HG03066 (cell line): Measurements from ENCODE around the gene ZNF177.
"Not testable (repeated sequence)": the region's sequence is repeated elsewhere in the genome, so short reads cannot be mapped to it uniquely, and the experiment has no call there.

ENCODE experiments used
- ATAC-seq: cut with Tn5 transposase; IDR thresholded peaks from one replicate; pipeline ENCODE4 v1.9.1; 2021; ENCODE audit warnings: low read depth; ENCODE audit not compliant: unreplicated experiment

The ZNF177 gene

DNA sequence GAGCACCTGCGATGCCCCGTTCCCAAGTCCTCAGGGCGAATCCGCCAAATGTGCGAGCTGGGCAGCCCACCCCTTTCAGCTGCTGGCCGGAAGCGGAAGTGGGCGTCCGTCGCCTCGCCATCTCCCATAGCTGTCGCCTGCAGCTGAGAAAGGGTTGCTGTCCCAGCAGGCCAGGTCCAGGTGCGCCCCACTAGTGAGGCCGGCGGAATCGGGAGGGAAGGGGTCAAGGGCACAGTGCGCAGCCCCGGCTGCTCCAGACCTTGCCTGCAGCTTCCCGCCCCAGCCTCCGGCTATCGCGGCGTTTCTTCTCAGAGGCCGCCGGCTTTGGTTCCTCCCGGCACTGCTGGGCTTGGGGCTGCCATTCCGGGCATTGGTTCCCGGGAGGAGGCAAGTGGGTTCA, at the start of gene ZNF177:
Gene ZNF177, plus strand, starts transcription at position 109 of the 400 bp plus-strand sequence. CDS start 15,299 bp downstream, outside the sequence.
- ATAC-seq: no peak

DNA sequence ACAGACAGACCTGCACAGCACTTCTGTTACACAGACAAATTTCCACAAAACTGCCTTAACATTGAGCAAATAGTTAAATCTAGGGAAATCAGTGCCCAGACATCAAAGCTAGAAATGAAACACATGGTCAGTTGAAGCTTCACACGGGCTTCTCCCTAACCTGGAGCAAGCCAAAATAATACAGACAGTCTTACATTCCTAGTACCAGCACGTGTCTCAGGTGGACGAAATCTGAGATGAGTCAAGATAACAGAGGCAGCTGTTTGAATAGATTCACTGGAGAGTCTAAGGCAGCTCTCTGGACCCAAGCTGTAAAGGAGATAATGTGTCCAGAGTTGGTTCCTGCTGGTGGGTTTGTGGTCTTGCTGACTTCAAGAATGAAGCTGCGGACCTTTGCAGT, 49.1 kb upstream of the ZNF177 start:
- no peak for ATAC-seq

DNA sequence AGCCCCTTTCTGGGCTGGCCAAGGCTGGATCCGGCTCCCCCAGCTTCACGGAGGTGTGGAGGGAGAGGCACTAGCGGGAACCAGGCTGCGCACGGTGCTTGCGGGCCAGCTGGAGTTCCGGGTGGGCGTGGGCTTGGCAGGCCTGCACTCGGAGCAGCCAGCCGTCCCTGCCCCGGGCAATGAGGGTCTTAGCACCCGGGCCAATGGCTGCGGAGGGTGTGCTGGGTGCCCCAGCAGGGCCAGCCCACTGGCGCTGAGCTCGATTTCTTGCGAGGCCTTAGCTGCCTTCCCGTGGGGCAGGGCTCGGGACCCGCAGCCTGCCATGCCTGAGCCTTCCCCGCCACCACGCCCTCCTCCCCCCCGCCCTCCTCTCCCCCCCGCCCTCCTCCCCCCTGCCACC, 41.5 kb upstream of the ZNF177 start:
- no peak for ATAC-seq

DNA sequence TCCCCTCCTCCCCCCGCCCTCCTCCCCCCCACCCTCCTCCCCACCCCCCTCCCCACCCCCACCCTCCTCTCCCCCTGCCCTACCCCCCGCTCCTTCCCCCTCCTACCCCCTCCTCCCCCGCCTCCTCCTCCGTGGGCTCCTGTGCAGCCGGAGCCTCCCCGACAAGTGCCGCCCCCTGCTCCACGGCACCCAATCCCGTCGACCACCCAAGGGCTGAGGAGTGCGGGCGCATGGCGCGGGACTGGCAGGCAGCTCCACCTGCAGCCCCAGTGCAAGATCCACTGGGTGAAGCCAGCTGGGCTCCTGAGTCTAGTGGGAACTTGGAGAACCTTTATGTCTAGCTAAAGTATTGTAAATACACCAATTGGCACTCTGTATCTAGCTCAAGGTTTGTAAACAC, 41.1 kb upstream of the ZNF177 start:
- not testable (repeated sequence) for ATAC-seq

DNA sequence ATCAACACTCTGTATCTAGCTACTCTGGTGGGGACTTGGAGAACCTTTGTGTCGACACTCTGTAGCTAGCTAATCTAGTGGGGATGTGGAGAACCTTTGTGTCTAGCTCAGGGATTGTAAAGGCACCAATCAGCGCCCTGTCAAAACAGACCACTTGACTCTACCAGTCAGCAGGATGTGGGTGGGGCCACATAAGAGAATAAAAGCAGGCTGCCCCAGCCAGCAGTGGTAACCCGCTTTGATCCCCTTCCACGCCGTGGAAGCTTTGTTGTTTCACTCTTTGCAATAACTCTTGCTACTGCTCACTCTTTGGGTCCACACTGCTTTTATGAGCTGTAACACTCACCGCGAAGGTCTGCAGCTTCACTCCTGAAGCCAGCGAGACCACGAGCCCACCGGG, 40.6 kb upstream of the ZNF177 start:
- not testable (repeated sequence) for ATAC-seq

DNA sequence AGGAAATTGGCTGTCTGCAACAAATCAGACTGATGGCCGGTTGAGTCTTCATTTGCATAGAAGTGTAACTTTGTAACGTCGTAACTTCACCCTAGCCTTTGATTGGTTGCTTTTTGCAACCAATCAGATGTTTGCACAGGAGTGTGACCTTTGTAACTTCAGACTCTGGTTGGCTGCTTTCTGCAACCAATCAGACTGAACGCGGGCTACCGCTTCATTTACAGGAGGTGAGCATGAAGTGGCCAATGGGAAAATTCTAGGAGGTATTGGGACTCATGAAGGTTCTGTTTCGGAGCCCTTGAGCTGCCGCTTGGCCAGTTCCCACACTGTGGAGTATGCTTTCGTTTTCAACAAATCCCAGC, 39.3 kb upstream of the ZNF177 start:
- peak; percentile 35 for ATAC-seq

DNA sequence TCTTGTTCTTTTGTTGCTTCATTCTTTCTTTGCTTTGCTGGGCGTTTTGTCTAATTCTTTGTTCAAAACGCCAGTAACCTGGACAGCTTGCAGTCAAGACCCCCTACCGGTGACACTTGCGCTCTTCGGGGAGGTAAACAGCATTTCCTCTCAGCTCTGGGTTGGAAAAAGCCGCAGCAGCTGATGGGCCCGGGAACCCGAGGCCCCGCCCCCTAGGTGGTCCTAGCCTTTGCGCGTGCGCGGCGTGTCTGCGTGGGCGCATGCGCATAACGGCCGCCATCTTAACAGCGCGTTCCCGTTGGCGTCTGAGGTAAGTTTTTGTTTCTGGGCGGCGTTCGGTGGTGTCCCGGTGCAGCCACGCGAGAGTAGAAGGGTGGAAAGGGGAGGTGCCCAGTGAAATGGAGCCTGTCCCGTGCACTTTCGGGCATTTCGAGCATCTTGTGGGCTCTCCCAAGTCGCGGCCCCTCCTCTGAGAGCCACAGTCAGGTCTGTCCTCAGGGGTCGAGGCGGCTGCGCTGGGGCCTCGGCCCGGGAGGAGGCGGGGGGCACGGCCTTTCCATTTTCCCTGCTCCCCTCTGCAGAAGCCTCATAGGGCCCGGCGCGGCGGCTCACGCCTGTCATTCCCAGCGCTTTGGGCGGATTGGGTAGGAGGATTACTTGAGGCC, 38.8 kb upstream of the ZNF177 start, which contains the start of gene ZNF559:
Gene ZNF559, plus strand, starts transcription at position 261 of the 665 bp plus-strand sequence. CDS start 14,371 bp downstream, outside the sequence.
- ATAC-seq: peak; percentile 89

DNA sequence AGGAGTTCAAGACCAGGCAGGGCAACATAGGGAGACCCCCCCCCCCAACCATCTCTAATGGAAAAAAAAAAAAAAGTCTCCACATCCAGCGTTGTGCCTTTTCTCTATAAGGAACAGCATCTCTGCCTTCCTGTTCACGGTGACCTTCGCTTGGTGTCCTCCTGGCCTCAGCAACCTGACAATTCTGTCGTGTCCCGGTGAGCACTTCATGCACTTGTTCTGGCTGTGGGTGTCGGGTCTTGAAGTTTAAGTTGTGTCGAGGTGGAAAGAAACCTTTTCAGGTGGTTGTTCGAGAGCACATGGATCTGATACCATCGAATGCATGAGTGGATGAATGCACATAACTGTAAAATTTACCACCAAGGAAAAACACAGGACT, 38.2 kb upstream of the ZNF177 start:
- ATAC-seq: no peak

DNA sequence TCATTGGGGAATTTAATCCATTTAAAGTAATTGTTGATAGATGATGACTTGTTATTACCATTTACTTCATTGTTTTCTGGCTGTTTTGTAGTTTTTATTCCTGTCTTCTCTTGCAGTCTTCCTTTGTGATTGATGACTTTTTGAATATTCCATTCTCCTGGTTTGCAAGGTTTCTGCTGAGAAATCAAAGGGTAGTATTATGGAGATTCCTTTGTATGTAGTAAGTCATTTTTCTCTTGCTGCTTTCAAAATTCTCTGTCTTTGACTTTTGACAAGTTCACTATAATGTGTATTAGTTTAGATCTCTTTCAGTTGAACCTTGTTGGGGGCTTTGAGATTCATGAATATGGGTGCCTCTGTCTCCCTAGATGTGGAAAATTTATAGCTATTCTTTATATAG, 32.8 kb upstream of the ZNF177 start:
- no peak for ATAC-seq

DNA sequence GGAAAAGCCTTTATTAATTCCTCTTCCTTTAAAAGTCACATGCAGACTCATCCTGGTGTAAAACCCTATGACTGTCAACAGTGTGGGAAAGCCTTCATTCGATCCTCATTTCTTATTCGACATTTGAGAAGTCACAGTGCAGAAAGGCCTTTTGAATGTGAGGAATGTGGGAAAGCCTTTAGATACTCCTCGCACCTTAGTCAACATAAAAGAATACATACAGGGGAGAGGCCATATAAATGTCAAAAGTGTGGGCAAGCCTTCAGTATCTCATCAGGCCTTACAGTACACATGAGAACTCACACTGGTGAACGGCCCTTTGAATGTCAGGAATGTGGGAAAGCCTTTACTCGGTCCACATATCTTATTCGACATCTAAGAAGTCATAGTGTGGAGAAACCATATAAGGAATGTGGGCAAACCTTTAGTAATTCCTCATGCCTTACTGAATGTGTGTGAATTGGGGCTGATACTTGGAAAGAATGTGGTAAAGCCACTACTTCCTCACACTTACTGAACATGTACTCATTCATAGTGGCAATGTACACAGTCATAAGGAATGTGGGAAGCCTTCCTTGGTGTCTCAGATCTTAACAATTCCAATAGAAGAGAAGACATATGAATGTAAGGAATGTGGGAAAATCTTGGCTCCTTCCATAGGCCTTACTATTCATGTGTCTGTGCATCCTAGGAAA, 20.1 kb upstream of the ZNF177 start:
- ATAC-seq: no peak

DNA sequence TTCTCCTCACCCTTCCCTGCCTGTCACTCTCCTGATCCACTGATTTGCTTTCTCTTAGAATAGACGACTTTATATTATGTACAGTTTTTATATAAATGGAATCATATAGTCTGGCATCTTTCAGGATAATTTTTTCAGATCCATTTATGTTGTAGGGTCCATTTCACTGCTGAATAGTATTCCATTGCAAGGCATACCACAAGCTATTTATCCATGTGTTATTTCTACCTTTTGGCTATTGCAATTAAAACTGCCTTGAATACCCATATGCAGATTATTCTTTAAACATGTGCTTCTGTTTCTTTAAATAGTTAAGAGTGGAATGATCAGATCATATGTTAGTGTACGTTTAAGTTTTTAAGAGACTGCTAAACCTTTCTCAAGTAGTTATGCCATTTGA, 17.8 kb upstream of the ZNF177 start:
- ATAC-seq: no peak

DNA sequence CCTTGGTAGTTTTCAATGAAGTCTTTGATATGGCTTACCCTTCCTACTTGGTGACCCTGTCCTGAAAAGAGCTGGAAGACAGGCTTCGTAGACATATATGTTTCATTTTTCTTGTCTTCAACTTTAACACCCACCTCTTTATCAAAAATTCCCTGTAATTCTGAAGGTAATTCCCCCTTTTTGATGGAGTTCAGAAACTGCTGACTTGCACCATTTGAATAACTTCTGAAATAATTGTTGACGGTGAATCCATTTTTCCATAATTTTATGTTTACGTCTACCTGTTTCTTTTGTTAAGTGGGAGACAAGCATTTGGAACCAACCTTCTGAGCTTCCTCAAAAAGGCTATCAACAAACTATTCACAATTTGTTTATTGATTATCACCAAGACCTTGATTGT, 14.6 kb upstream of the ZNF177 start:
- ATAC-seq: no peak

DNA sequence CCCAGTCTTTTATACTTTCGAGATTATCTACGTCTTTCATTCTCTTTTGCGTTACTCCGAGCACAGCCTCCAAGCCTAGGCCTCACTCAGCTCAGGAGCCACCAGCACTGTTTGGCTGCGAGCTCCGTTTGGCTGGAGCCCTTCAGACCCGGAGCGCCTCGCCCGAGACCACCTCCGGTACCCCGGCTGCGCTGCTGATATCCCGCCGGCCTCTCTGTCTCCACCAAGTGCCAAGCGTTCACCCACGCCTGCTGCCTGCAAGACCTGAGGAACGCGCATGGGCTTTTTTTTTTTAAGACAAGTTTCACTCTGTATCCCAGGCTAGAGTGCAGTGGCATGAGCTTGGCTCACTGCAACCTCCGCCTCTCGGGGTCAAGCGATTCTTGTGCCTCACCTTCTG, 14.1 kb upstream of the ZNF177 start:
- ATAC-seq: no peak

DNA sequence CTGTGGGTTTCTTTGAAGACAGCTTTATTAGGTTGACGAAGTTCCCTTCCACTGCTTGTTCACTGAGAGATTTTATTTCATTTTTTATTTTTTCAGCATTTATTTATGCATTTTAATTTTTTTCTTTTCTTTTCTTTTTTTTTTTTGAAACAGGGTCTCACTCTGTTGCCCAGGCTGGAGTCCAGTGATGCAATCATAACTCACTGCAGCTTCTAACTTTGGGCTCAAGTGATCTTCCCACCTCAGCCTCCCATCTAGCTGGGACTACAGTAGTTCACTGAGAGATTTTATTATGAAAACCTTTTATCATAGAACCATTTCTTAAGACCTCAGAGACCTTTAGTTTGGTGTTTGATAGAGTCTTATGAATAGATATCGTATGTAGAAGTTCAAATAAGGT, 10.3 kb upstream of the ZNF177 start:
- no peak for ATAC-seq

DNA sequence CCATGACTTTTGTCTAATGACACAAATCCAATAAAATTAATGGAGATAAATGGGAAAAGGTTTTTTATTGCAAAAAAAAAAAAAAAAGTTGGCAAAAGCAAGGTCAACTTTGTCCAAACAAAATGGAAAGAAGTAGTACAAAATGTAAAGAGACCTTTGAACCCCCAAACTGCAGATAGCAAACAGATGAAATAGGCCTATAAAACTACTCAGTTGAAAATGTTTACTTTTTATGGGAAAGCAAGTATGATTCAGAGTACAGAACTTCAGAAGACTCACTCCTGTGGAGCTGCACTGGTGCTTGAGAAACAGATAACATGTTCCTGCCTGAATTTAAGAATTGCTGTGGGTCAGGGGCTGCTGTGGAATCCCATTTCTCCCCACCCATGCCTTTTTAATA, 9.8 kb upstream of the ZNF177 start:
- ATAC-seq: no peak

DNA sequence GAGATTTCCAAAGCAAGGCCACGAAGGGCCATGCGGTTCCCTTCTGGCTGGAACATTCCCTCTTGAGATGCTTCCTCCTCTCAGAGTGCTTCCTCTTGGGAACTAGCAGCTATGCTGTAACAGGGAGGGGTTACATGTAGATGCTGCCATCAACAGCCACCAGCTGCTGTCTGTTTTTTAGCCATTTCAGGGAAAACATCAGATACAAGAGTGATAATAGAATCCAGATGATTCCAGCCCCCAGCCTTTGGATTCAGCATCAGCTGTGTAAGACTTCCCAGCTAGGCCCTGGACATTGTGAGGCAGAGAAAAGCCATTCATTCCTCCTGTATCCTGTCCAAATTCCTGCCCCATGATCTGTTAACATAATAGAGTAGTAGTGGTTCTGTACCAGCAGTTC, 8.2 kb upstream of the ZNF177 start:
- ATAC-seq: no peak

DNA sequence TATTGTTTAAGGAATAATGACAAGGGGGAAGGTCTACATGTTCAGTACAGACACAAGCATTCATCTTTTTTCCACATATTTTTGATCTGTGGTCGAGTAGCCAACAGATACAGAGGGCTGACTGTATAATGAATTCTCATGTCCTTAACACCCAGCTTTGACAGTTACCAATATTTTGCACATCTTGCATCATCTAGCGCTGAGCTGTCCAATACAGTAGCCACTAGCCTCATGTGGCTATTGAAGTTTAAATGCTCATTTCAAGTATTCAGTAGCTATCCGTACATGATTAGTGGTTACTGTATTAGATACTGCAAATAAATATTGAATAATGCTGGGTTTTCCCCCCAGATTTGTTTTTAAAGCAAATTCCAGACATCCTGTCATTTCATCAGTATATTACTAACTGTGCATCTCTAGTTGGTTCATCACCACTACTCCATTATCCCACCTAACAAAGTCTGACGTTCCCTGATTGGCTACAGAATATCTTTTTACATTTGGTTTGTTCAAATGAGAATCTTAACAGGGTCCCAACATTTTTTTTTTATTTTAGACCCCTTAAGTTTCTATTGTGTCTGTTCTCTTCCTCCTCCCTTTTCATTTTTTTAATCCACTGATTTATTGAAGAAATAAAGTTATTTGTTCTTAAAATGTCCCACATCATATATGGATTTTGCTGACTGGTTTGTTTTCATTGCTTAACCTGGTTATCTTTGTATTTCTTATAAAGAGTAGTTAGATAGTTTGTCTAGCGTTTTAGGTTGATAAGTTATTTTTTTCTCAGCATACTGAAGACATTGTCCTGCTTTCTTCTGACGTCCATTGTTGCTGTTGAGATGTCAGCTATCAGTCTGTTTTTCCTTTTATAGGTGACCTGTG, 8.2 kb downstream of the ZNF177 start:
- no peak for ATAC-seq

DNA sequence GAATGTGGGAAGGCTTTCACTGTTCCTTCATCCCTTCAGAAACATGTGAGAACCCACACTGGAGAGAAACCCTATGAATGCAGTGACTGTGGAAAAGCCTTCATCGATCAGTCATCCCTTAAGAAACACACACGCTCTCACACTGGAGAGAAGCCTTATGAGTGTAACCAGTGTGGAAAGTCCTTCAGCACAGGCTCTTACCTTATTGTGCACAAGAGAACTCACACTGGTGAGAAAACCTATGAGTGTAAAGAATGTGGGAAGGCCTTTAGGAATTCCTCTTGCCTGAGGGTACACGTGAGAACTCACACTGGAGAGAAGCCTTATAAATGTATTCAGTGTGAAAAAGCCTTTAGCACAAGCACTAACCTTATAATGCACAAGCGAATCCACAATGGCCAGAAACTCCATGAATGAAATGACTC, 18.6 kb downstream of the ZNF177 start:
- no peak for ATAC-seq

DNA sequence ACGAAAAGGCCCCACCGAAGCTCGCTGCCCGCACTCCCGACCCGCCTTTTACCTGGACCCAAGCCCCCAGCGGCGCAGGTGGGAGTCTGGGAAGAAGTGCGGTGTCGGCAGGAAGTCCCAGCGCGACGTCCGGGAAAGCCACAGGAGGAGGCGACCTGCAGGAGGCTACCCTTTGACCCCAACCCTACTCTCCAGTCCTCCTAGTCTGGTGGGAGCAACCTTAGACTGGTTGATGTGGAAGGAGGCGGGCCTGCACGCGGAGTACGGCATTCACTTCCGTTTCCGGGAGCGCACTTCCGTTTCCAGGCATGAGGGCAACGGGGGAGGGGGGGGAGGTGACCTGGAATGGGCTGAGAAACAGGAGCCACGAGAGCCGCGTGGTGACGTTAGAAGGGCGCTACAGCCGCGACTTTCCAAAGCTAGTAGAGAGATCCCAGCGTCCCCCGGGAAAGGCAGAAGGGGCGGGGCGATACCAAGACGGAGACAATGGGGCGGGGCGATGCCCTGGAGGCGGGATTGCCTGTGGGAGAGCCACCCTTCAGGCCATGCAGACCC, 44.1 kb downstream of the ZNF177 start:
- ATAC-seq: no peak

DNA sequence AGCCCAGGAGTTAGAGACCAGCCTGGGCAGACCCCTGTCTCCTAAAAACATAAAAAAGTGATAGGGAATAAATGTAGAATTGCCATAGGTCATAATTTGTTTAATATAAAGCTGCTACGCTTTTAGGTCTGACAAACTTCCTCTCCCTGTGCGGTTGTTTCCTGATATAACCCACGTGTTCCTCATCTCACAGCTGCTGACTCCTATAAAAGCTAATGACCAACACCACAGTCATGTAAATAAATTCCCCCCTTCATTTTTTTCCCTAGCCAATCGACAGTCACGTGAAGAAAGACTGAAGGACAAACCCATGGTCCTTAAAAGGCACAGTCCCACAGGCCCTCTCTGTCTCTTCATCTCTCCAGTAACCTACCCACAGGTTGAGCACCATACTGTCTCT, 45.0 kb downstream of the ZNF177 start:
- no peak for ATAC-seq
